Activated B cell treated with CpG ODN at 0.5 μM for 24 hours (primary cell): ENCODE data around the gene MMP14. TPM values are rescaled to one million over a fixed set of nuclear protein-coding genes. Genes with fewer than 3 reads are reported as not detected.

Experiments used
- ATAC-seq: fragments of 200-7000 bp; cut with Tn5 transposase; one replicate; pipeline ENCODE4 v1.10.0; 2021; ENCODE audit warnings: low read depth, mild to moderate bottlenecking, moderate library complexity
- CTCF ChIA-PET: fragments of 350-600 bp; sonication (Branson Sonifier 250); formaldehyde crosslinking; loops from one replicate; lab custom pipeline; 2021; ENCODE audit warnings: antibody characterized with exemption; lab: Charles Lee
- POLR2A ChIA-PET: fragments of 350-600 bp; sonication (Branson Sonifier 250); formaldehyde crosslinking; loops from one replicate; lab custom pipeline; 2021; ENCODE audit warnings: antibody characterized with exemption; lab: Charles Lee
- DNase-seq: peaks from one replicate; pipeline ENCODE4 v3.0.0; 2022
- H3K27ac Mint-ChIP-seq: one replicate; pipeline ENCODE4 v1.8.0; 2020; ENCODE audit warnings: mixed read lengths
- H3K27me3 Mint-ChIP-seq: one replicate; pipeline ENCODE4 v1.8.0; 2021; ENCODE audit warnings: mixed read lengths
- H3K36me3 Mint-ChIP-seq: one replicate; pipeline ENCODE4 v1.8.0; 2021; ENCODE audit warnings: low read depth, mixed read lengths
- H3K4me1 Mint-ChIP-seq: one replicate; pipeline ENCODE4 v1.8.0; 2021; ENCODE audit warnings: mixed read lengths
- H3K4me3 Mint-ChIP-seq: one replicate; pipeline ENCODE4 v1.8.0; 2020; ENCODE audit warnings: mild to moderate bottlenecking, mixed read lengths
- H3K9me3 Mint-ChIP-seq: one replicate; pipeline ENCODE4 v1.8.0; 2020; ENCODE audit warnings: mixed read lengths
- CTCF ChIP-seq: fragments of 200-600 bp; IDR thresholded peaks from one replicate; pipeline ENCODE4 v1.8.0; 2022; ENCODE audit warnings: antibody characterized with exemption, mild to moderate bottlenecking
- intact Hi-C: fragments of 100-400 bp; cut with micrococcal nuclease; formaldehyde crosslinking; loops from one replicate; pipeline ENCODE4 v1.15.1; 2024
- total RNA-seq: library from RNA; stranded (reverse); gene quantifications from 2 replicates; pipeline ENCODE4 v1.2.3, GENCODE V29; 2022

Gene MMP14
- total RNA-seq, 1 donor from 2014 or later: 4.1 TPM

- Mint-ChIP-seq H3K9me3 (no peaks in the 10 kb centered on the region), H3K4me3 (no peak overlapping the region), H3K4me1 (peaks cover 79% of the 10 kb centered on the region), H3K27me3 (no peaks in the 10 kb centered on the region), H3K27ac (peak overlapping the region; percentile 73), H3K36me3 (peaks cover 3% of the 10 kb centered on the region)
- POLR2A ChIA-PET: interaction anchor here (0.7 to 8.1 kb wide), 5 partner anchors 13 to 41 kb away, joined by 3 to 73 read pairs (median 4); partner anchors contain the start of genes MMP14 and OXA1L
- intact Hi-C loops: no loop called here
- ATAC-seq (no peak), DNase-seq (no peak)
- TF ChIP-seq CTCF: no peak
- CTCF ChIA-PET: interaction anchor here (1.1 to 1.9 kb wide), 4 partner anchors 15 to 237 kb away, joined by 3 to 7 read pairs (median 4); no protein-coding TSS in a partner anchor
Observed at GRCh38 chr14:22807432-22808087, 28.8 kb upstream of the MMP14 start.

GRCh38 chr14:22808388-22809209 lies 27.8 kb upstream of the MMP14 start:
- Mint-ChIP-seq H3K9me3 (no peaks in the 10 kb centered on the region), H3K27ac (peak overlapping the region; percentile 73), H3K36me3 (peaks cover 3% of the 10 kb centered on the region), H3K4me1 (peaks cover 78% of the 10 kb centered on the region), H3K27me3 (no peaks in the 10 kb centered on the region), H3K4me3 (no peak overlapping the region)
- ChIA-PET CTCF (interaction anchor here (1.1 to 1.9 kb wide), 3 partner anchors 14 to 239 kb away, joined by 3 to 7 read pairs (median 4); no protein-coding TSS in a partner anchor), POLR2A (interaction anchor here (0.5 to 8.1 kb wide), 9 partner anchors 10 to 109 kb away, joined by 3 to 73 read pairs (median 5); partner anchors contain the start of gene OXA1L)
- ATAC-seq (no peak), DNase-seq (no peak)
- no peak for TF ChIP-seq CTCF
- intact Hi-C loops: no loop called here

GRCh38 chr14:22811722-22812121 lies 24.7 kb upstream of the MMP14 start:
- intact Hi-C loops: loop anchor here (1.0 kb wide), 2 partner anchors 8 kb away; no protein-coding TSS in a partner anchor
- Mint-ChIP-seq H3K36me3 (no peaks in the 10 kb centered on the region), H3K4me1 (peaks cover 79% of the 10 kb centered on the region), H3K27me3 (no peaks in the 10 kb centered on the region), H3K27ac (peak overlapping the region; percentile 96), H3K9me3 (no peaks in the 10 kb centered on the region), H3K4me3 (peak overlapping the region; percentile 75)
- DNase-seq (no peak), ATAC-seq (peak; percentile 33)
- POLR2A ChIA-PET: interaction anchor here (0.6 to 5.0 kb wide), 14 partner anchors 8 to 1394 kb away, joined by 3 to 69 read pairs (median 4); partner anchors contain the start of genes OXA1L and TSSK4
- TF ChIP-seq CTCF: no peak
- CTCF ChIA-PET: interaction anchor here (0.8 to 1.4 kb wide), 2 partner anchors 11 to 15 kb away, joined by 3 to 4 read pairs; no protein-coding TSS in a partner anchor

- Mint-ChIP-seq H3K4me3 (peak overlapping the region; percentile 59), H3K36me3 (no peaks in the 10 kb centered on the region), H3K27me3 (no peaks in the 10 kb centered on the region), H3K4me1 (peaks cover 75% of the 10 kb centered on the region), H3K9me3 (no peaks in the 10 kb centered on the region), H3K27ac (peak overlapping the region; percentile 96)
- POLR2A ChIA-PET: interaction anchor here (0.8 to 5.0 kb wide), 11 partner anchors 9 to 76 kb away, joined by 3 to 69 read pairs (median 4); partner anchors contain the start of genes MMP14 and OXA1L
- TF ChIP-seq CTCF: no peak
- intact Hi-C loops: no loop called here
- CTCF ChIA-PET: interaction anchor here (0.6 to 0.8 kb wide), 2 partner anchors 31 to 1391 kb away, joined by 3 to 4 read pairs; no protein-coding TSS in a partner anchor
- ATAC-seq: no peak
- no peak for DNase-seq
Observed at GRCh38 chr14:22812744-22813143, 23.6 kb upstream of the MMP14 start.
